Right renal cortex interstitium (tissue), 3 donors: ENCODE measurements around the gene CASKIN1. TPM values are rescaled to one million over a fixed set of nuclear protein-coding genes. Genes with fewer than 3 reads are reported as not detected.
A peak's percentile ranks its signal among the peaks of the same experiment; 100 is the strongest.
"Not testable (repeated sequence)": the region's sequence is repeated elsewhere in the genome, so short reads cannot be mapped to it uniquely, and the experiment has no call there.

ENCODE experiments used
- DNase-seq, 3 donors: peaks; one replicate each; pipeline ENCODE4 v3.0.0-alpha.2; 2013; ENCODE audit warnings: low read depth in 3 of 3, low spot score in 2 of 3
- polyA plus RNA-seq, 3 donors: library from polyadenylated mRNA; unstranded; fragments of 120-200 nt; gene quantifications; one replicate each; pipeline ENCODE4 v1.2.1, GENCODE V29; 2013; ENCODE audit not compliant: insufficient read length in 3 of 3

CASKIN1 gene
- polyA plus RNA-seq, 3 donors: 0.92 to 1.4 (median 1.4) TPM

- DNase-seq: no peak
Observed at GRCh38 chr16:2212362-2213324, 16.2 kb upstream of the CASKIN1 start.

- no peak for DNase-seq
Observed at GRCh38 chr16:2211923-2212347, 15.5 kb upstream of the CASKIN1 start.

- DNase-seq: no peak
Observed at GRCh38 chr16:2210386-2211365, 14.3 kb upstream of the CASKIN1 start, which contains the start of gene BRICD5. TSS of gene BRICD5 (minus strand) at chr16:2210863. CDS start at chr16:2210833, 30 bp downstream.

GRCh38 chr16:2210009-2210332 is 13.6 kb upstream of the CASKIN1 start:
- DNase-seq: no peak

GRCh38 chr16:2209258-2210008 is 13.0 kb upstream of the CASKIN1 start:
- no peak for DNase-seq

- DNase-seq: no peak
Observed at GRCh38 chr16:2208772-2209171, 12.4 kb upstream of the CASKIN1 start.

- no peak for DNase-seq
Observed at GRCh38 chr16:2208308-2208707, 11.9 kb upstream of the CASKIN1 start.

- no peak for DNase-seq
Observed at GRCh38 chr16:2207872-2208271, 11.5 kb upstream of the CASKIN1 start.

GRCh38 chr16:2206780-2207433 is 10.5 kb upstream of the CASKIN1 start:
- no peak for DNase-seq

GRCh38 chr16:2206420-2206779 is 10.0 kb upstream of the CASKIN1 start:
- DNase-seq: no peak

GRCh38 chr16:2205967-2206313 is 9.5 kb upstream of the CASKIN1 start:
- DNase-seq: no peak

- DNase-seq: peak in 2 of 3 donors; percentile 76 to 77
Observed at GRCh38 chr16:2205104-2205966, 8.9 kb upstream of the CASKIN1 start, which contains the start of gene MLST8. TSS of gene MLST8 (plus strand) at chr16:2205454. CDS start at chr16:2206086, 632 bp downstream.

- DNase-seq: no peak
Observed at GRCh38 chr16:2204416-2205103, 8.2 kb upstream of the CASKIN1 start.

- DNase-seq: not testable (repeated sequence)
Observed at GRCh38 chr16:2203119-2203688, 6.8 kb upstream of the CASKIN1 start.

- no peak for DNase-seq
Observed at GRCh38 chr16:2200313-2200712, 3.9 kb upstream of the CASKIN1 start.

- DNase-seq: no peak
Observed at GRCh38 chr16:2199621-2200139, 3.3 kb upstream of the CASKIN1 start.

GRCh38 chr16:2199095-2199494 is 2.7 kb upstream of the CASKIN1 start:
- no peak for DNase-seq

GRCh38 chr16:2198283-2198682 is 1.9 kb upstream of the CASKIN1 start:
- DNase-seq: no peak
